NCI-H2196 (cell line): ENCODE measurements around the gene UBTD2.
A peak's percentile ranks its signal among the peaks of the same experiment; 100 is the strongest.
"Not testable (repeated sequence)": the region's sequence is repeated elsewhere in the genome, so short reads cannot be mapped to it uniquely, and the experiment has no call there.

Source experiments
- DNase-seq: peaks from one replicate; lab custom pipeline; 2025; ENCODE audit not compliant: unreplicated experiment; lab: John Stamatoyannopoulos, UW

UBTD2 gene

GRCh38 chr5:172283020-172283861, at the start of gene UBTD2:
Gene UBTD2 (minus strand): TSS chr5:172283764. CDS start chr5:172283665, 99 bp downstream.
- DNase-seq, result peak; percentile 86

- not testable (repeated sequence) for DNase-seq
These were observed 43.3 kb upstream of the UBTD2 start for GRCh38 chr5:172326901-172327300.

GRCh38 chr5:172325452-172325851, 41.9 kb upstream of the UBTD2 start:
- DNase-seq, result no peak

GRCh38 chr5:172322028-172322965, 38.7 kb upstream of the UBTD2 start:
- DNase-seq, result peak; percentile 52

GRCh38 chr5:172321593-172321992, 38.0 kb upstream of the UBTD2 start:
- DNase-seq, result no peak

- DNase-seq, result no peak
These were observed 36.3 kb upstream of the UBTD2 start for GRCh38 chr5:172319708-172320441.

GRCh38 chr5:172315587-172316493, 32.3 kb upstream of the UBTD2 start:
- no peak for DNase-seq

- DNase-seq, result no peak
These were observed 30.4 kb upstream of the UBTD2 start for GRCh38 chr5:172313915-172314314.

- DNase-seq, result no peak
These were observed 28.7 kb upstream of the UBTD2 start for GRCh38 chr5:172312286-172312685.

GRCh38 chr5:172311605-172312004, 28.0 kb upstream of the UBTD2 start:
- no peak for DNase-seq

GRCh38 chr5:172311026-172311425, 27.5 kb upstream of the UBTD2 start:
- no peak for DNase-seq

- no peak for DNase-seq
These were observed 21.8 kb upstream of the UBTD2 start for GRCh38 chr5:172305380-172305779.

- no peak for DNase-seq
These were observed 20.2 kb upstream of the UBTD2 start for GRCh38 chr5:172303572-172304335.

GRCh38 chr5:172303162-172303561, 19.6 kb upstream of the UBTD2 start:
- no peak for DNase-seq

- DNase-seq, result no peak
These were observed 18.6 kb upstream of the UBTD2 start for GRCh38 chr5:172302047-172302710.

- no peak for DNase-seq
These were observed 16.4 kb upstream of the UBTD2 start for GRCh38 chr5:172299916-172300439.

- no peak for DNase-seq
These were observed 11.3 kb upstream of the UBTD2 start for GRCh38 chr5:172294831-172295230.

GRCh38 chr5:172293745-172294342, 10.3 kb upstream of the UBTD2 start:
- no peak for DNase-seq
